Measurements from ENCODE around the gene FAT1.

FAT1 gene

GRCh38 chr4:186755550-186756519 is 32.2 kb upstream of the FAT1 start:
- DNase-seq (ENCODE audit: low spot score): no peak

- no peak for DNase-seq (ENCODE audit: low spot score)
Observed at GRCh38 chr4:186754976-186755375, 31.3 kb upstream of the FAT1 start.

- no peak for DNase-seq (ENCODE audit: low spot score)
Observed at GRCh38 chr4:186752325-186752724, 28.7 kb upstream of the FAT1 start.

- DNase-seq (ENCODE audit: low spot score): no peak
Observed at GRCh38 chr4:186749611-186750281, 26.1 kb upstream of the FAT1 start.

GRCh38 chr4:186746581-186746980 is 22.9 kb upstream of the FAT1 start:
- no peak for DNase-seq (ENCODE audit: low spot score)

- DNase-seq (ENCODE audit: low spot score): no peak
Observed at GRCh38 chr4:186743261-186743660, 19.6 kb upstream of the FAT1 start.

- no peak for DNase-seq (ENCODE audit: low spot score)
Observed at GRCh38 chr4:186740822-186741221, 17.2 kb upstream of the FAT1 start.

GRCh38 chr4:186739802-186740434 is 16.3 kb upstream of the FAT1 start:
- no peak for DNase-seq (ENCODE audit: low spot score)

GRCh38 chr4:186739317-186739716 is 15.7 kb upstream of the FAT1 start:
- no peak for DNase-seq (ENCODE audit: low spot score)

- DNase-seq (ENCODE audit: low spot score): no peak
Observed at GRCh38 chr4:186738421-186738820, 14.8 kb upstream of the FAT1 start.

GRCh38 chr4:186737427-186737826 is 13.8 kb upstream of the FAT1 start:
- no peak for DNase-seq (ENCODE audit: low spot score)

- DNase-seq (ENCODE audit: low spot score): no peak
Observed at GRCh38 chr4:186736466-186736865, 12.8 kb upstream of the FAT1 start.

- DNase-seq (ENCODE audit: low spot score): no peak
Observed at GRCh38 chr4:186734251-186734650, 10.6 kb upstream of the FAT1 start.

GRCh38 chr4:186733778-186734177 is 10.1 kb upstream of the FAT1 start:
- no peak for DNase-seq (ENCODE audit: low spot score)

GRCh38 chr4:186730621-186731020 is 7.0 kb upstream of the FAT1 start:
- no peak for DNase-seq (ENCODE audit: low spot score)

- no peak for DNase-seq (ENCODE audit: low spot score)
Observed at GRCh38 chr4:186729856-186730255, 6.2 kb upstream of the FAT1 start.

GRCh38 chr4:186728631-186729271 is 5.1 kb upstream of the FAT1 start:
- DNase-seq (ENCODE audit: low spot score): no peak

GRCh38 chr4:186727977-186728519 is 4.4 kb upstream of the FAT1 start:
- DNase-seq (ENCODE audit: low spot score): no peak

GRCh38 chr4:186727169-186727976 is 3.7 kb upstream of the FAT1 start:
- DNase-seq (ENCODE audit: low spot score): no peak

- no peak for DNase-seq (ENCODE audit: low spot score)
Observed at GRCh38 chr4:186726426-186727168, 2.9 kb upstream of the FAT1 start.

All from CD4-positive, alpha-beta T cell treated with Interleukin-2 at 100 ng/mL for 4 hours (primary cell).